ENCODE measurements around the gene CBL.
A peak's percentile ranks its signal among the peaks of the same experiment; 100 is the strongest.

The CBL gene

DNA sequence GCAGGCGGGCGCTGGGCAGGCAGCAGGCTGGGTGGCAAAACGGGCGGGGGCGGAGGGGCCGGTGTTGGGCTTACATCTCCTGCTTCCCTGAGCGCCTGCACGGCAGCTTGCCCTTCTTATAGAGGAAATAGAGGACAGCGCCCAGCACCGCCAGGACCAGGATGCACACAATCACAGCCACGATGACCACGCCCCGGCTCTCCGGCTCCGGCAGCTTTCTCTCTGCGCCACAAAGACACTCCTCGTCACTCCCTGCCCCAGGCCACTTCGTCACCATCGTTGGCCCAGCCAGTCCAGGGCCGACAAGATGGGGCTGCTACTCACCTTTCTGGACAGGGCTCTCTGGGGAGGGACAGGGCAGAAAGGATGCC lies 104.5 kb downstream of the CBL start:
- DNase-seq (ENCODE audit: low read depth in 2 of 2), result no peak

DNA sequence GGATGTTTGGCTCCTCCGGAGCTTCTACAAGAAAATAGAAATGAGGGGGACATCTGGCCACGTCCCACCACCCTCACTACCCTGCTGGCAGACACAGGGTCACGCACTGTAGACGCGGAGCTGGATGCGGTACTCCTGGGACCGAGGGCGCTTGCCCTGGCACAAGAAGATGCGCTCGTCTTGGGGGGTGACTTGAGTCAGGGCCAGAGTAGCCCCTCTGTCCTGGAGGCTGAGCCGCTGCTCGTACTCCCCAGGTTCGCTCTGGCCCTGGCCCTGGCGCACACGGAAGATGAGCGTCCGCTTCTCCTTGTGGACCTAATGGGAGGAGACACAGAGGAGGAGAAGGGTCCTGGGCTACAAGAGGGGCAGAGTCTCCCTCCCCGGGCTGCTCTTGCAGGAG lies 108.6 kb downstream of the CBL start:
- DNase-seq (ENCODE audit: low read depth in 2 of 2), result no peak

DNA sequence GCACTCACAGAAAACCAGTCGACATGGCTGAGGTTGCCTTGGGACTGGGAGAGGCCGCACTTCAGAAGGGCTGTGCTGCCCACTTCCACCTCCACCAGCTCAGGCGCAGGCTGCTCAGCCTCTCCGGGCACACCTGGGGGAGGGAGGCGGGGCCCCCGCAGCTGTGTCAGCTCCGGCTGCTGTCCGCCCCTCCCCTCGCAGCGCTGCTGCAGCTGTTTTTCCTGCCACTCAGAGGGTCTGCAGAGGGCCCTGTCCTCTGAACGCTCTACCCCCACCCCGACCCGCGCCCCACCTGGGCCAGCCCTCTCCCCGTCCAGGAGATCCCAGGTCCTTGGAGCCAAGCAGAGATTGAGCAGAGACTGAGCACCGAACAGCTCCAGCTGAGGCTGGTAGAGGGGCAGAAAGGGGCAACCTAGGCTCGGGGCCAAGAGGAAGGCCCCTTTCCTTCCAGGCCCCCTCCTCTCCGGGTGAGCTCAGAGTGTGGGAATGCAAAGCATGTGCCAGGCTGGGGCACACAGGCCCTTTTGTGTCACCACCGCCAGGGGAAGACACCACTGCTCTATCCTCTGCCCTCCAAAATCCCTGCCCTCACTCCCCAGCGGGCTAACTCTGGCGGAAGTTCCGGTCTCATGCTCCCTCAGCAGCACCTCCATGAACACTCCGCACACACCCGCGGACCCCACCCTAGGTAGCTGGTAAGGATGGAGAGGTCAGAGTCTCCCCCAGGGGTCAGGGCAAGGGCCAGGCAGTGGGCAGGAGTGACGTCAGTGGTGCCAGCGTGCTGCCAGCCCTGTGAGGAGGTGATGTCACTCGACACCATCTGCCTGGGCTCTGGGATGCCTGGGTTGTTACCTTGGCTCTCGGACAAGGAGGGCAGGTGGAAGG lies 109.2 kb downstream of the CBL start:
- DNase-seq (ENCODE audit: low read depth in 2 of 2), result no peak

DNA sequence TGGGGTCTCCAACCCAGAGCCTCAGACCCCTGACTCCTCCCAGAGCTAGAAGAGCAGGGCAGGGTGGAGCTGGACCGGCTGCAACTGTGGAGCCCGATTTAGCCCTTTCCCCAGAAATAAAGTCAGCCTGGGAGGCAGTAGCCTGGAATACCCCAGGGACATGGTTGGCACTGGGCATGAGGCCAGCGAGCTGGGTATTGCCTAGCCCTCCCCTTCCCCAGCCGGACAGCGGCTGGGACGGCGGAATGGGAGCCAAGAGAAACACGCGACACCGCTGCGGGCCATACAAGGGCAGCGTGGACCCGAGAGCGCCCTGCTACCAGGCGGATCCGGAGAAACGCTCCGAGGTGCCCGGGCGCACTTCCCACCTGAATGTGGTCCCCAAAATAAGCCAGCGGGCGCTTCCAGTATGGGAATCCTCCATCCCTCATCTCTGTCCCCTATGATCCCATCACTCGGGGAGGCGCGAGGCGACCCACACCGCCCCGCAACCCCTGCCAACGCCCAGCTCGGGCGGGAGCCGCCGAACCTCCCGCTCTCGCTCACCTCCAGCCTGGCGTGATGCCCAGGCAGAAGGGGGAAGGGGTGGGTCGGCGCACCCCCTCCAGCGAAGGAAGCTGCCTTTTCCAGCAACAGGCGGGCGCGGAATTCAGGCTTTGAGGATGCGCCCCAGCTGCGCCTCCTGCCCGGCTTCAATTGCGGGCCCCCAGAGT lies 110.0 kb downstream of the CBL start:
- no peak for DNase-seq (ENCODE audit: low read depth in 2 of 2)

DNA sequence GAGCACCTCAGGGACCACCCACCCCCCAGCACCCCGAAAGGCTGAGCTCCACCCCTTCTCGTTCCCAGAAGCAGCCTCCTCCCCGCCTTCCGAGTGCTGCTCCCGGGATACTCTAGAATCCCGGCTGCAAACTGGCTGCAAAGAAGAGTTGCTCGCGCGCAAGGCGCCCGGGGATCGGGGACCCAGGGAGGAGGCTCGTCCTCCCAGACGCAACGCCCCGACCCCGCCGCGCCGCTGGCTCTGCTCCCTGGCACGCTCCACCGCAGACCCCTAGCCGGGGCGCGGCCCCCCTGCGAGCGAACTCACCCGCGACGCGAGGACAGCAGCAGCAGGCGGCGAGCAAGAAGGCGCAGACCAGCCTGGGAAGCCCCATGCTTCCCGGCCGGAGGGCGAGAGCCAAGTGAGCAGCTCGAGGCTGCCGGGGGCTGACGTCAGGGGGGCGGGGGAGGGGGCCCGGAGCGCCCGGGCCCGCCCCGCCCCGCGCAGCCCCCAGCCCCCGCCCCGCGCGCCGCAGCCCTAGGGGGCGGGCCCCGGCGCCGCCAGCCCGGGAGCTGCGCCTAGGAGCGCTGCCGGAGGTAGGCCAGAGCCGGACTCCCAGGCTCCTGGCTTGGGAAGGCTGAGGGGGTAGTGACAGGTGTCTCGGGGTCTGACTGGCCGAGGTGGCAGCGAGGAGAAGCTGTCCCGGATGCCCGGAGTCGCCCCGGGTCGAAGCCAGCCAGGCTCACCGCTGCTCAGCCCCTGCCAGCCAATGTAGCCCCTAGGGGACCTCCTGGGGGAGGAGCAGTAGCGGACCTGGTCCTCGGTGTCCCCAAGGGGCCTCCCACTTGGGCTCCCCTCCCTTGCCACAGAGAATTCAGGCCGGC lies 110.8 kb downstream of the CBL start, which contains the start of gene MCAM:
Gene MCAM, minus strand, starts transcription at position 402 of the 863 bp plus-strand sequence. Its CDS starts 29 bp downstream, at position 373.
- DNase-seq (ENCODE audit: low read depth in 2 of 2), result no peak

DNA sequence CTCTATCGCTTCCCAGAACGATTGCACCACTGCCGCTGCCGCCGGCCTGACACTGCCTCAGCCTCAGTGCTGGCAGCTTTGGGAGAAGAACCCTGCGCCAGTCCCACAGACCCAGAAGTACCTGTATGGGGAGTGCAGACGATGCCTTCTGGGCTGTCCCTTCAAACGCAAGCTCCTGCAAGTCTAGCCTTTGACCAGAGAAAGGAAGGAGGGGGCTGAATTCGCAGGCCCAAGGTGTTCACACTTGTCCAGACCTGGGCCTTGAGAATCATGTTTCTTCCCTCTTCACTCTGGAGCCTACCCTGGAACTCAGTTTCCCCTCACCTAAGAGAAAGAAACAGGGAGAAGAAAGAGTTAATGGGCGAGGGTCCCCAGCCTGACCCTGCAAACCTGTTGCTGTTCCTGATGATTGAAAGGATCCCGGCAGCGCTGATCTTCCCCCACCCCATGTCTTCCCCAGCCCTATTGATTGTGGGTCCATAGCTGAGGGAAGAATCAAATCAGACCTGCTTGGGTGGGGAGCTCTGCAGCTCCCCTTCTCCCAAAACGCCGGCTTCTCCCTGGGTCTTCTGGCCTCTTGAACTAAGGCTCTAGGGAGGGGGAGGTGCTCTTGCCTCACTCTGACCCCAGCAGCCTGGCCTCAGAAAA lies 111.6 kb downstream of the CBL start:
- DNase-seq (ENCODE audit: low read depth in 2 of 2), result no peak

DNA sequence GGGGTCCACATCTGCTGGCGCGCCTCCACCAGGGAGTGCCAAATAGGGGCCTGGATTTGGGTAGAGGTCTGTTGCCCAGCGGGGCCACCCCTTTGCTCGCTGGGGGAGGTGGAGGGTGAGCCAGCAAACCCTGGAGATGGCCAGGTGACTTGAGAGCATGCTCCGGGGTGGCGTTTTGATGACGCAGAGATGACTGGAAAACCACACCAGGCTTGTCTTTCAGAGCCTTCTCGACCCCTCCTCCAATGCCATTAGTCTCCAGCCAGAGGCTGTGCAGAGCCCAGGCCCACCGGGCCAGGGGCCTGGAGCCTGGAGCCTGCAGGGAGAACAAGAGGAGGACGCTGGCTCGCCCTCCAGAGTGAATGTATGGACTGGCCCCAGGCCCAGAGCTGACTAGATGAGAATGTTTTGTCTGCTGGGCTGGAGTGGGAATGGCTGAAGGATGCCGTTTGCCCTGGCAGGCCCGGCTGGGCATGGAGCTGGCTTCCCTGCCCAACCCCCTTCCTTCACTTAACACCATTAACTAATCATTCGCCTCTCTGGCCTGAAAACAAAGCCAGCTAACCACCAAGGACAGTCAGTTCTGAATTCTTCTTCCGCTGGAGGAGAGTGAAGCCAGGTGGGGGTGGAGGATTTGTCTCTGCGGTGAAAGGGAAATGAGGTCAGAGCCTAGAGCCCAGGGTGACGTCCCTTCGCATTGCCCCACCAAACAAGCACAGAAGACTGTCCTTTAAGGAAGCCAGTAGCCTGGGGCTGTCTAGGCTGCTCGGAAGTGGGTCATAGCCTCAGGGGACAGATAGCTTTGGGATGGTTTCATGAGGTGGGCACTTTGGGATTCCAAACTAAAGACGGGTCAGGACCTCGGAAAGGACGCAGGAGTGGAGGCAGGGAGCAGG lies 112.3 kb downstream of the CBL start:
- DNase-seq (ENCODE audit: low read depth in 2 of 2), result no peak

DNA sequence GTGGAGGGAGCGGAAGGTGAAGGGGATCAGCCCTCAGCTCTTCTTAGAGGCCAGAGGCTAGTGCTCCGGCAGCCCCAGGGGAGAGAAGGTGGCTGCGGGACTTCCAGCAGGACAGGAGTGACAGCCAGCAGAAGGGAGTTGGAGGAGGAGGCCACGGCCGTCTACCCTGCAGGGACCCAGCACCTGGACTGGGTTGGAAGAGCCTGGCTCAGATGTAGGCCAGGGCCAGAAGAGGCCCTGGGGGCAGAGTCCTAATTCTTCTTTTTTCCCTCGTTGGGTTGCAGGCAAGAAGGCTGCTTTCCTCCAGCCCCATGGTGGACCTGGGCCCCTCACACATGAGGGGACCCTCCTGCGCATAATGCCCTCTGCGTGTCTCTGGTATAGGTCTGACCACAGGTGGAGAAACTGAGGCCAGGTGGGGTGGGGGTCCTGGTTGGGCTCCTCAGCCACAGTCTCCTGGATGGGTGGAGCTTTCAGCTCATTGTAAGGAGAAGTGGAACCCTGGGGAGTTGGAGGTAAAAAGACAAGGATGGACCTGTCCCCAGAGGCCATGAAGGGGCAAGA lies 113.1 kb downstream of the CBL start:
- no peak for DNase-seq (ENCODE audit: low read depth in 2 of 2)

DNA sequence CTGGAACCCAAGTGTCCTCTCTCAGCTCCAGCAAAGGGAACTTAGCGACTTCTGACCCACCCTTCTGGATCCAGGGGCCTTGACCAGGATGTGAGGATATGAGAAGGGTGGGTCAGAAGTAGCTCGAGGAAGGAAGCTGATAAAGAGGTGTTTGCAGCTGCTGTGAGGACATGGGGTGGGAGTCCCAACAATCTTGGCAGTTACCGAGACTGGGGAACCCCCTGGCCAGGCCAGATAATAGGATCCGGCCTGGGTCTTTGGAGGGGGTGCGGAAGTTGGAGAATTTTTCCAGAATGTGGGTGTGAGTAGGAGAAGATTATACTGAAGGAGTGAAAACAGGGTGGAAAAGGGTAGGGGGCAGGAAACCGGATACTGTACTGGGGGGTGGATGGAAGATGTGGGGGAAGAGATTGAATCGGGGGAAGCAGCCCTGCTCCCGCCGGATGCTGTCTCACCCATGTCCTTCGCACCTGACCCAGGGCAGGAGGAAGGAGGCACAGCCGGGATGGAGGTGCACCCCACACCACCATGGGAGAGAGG lies 113.6 kb downstream of the CBL start:
- DNase-seq (ENCODE audit: low read depth in 2 of 2), result no peak

DNA sequence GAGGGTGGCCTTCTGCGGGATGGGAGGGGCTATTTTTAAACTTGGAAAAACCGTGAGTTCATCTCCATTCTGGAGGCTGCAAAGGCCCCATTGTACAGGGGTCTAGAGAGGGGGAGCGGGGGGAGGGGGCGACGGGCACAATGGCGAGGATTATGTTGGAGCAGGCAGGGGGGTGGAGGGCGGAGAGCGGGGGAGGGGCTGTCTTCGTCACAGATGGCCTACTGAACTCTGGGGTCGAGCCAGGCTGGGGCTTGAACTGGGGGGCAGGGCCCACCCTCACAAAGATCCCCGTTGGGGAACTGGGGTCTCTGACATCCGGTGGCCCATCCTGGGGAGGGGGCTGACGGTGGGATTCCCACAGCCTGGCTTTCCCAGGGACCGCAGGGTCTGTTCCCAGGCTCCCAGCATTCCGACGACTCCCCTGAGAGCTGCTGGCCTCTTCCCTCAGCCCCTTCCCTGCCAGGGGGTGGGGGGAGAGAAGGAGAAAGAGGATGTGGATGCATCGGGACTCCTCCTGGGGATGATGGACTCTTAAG lies 114.2 kb downstream of the CBL start:
- no peak for DNase-seq (ENCODE audit: low read depth in 2 of 2)

DNA sequence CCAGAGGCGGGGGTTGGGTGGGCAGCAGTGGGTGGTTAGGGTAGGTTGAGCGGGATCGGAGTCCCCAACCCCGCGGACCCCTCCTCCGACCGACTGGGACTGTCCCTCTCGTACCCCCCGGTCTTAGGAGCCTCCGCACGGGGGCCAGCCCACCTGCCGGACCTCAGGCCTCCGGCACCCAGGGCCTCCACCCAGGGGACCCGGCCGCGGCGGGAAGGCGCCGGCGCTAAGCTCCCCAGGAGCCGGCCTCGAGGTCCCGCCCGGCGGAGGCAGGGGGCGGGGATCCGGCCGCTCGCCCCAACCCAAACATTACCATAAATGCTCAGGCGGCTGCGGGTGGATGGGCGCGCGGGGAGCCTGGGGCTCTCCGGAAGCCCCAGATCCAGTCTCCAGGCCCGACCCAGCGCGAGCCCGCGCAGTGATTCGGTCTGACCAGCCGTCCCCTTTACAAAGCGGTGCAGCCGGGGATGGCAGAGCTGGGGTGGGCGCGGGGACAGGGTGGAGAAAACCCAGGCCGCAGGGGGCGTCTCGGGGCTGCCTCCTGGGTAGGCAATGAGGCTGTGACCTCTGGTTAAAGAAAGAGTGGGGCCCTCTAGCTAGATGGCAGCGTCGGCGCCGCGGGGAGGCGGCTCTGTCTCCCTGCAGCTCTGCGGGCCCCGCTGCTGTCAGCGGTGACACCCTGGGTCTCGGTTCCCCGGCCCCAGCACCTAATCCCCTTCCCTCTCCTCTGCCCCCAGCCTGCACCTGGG lies 114.8 kb downstream of the CBL start:
- no peak for DNase-seq (ENCODE audit: low read depth in 2 of 2)

DNA sequence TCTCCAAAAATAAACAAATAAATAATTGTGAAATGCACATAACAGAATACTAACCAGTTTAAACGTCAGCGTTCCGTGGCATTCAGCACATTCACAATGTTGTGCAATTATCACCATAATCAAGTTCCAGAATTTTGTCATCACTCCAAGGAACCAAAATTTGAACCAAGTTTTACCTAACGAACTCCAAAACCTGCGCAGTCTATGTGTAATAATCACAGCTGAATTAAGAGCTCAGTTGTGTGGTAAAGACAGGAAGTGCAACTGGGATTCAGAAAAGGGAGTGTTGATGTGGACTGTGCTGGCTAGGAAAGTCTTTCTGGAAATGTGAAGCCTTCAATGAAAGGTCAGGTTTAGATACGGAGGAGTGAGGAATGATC lies 116.2 kb downstream of the CBL start:
- no peak for DNase-seq (ENCODE audit: low read depth in 2 of 2)

DNA sequence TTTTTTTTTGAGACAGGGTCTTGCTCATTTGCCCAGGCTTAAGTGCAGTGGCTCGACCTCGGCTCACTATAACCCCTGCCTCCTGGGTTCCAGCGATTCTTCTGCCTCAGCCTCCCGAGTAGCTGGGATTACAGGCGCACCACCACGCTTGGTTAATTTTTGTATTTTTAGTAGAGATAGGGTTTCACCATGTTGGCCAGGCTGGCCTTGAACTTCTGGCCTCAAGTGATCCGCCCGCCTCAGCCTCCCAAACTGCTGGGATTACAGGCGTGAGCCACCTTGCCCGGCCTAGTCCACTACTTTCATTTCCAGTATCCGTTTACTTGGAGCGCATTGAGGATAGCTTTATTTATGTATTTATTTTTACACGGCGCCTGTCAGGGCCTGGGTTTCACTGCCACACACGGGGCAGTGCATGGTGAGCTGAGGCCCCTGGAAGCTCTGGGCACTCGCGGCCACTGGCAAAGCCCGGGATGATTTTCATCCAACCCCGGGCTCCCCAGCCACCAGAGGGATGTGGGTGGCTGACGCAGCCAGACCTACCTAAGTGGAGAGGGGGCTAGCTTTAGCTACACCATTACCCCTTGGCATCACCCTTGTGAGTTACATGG lies 116.9 kb downstream of the CBL start:
- no peak for DNase-seq (ENCODE audit: low read depth in 2 of 2)

DNA sequence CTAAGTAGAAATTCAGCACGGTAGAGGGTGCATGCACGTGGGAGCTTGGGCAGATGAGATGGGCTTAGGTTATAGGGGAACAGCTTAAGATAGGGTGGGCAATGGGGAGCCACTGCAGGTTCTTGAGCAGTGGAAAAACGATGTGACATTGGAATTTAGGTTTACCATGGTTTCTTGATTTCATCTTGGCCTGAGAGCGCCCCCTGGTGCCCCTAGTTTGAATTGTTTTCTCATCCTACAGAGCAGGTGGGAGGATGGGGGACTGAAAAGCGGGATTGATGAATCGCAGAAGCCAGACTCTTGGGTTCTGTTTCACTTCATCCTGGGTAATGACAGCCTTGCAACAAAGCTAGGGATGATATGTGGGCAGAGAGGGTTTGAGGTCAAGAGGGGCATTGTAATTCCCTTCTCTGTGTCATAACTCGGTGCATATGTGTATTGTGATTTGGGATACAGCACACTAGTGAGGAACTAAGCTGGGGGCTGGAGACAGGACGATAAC lies 117.4 kb downstream of the CBL start:
- peak; percentile 49 to 71 for DNase-seq (ENCODE audit: low read depth in 2 of 2)

DNA sequence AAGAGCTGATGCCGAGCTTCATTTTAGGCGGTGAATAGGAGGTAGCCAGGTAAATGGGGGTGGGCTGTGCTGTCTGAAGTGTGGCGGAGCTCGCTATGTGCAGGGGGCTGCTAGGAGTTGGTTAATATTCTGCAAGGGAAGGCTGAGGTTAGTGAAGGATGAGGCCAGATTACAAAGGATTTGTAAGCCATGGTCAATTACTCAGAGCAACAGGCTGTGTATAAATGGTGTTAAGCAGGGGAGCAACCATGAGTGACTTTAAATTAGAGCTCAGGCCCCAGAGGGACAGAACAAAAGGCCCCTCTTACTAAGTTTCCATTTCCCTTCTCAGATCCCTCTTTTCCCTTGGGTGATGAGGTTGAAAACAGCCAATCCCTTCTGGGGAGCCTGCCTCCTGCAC lies 118.0 kb downstream of the CBL start:
- no peak for DNase-seq (ENCODE audit: low read depth in 2 of 2)

DNA sequence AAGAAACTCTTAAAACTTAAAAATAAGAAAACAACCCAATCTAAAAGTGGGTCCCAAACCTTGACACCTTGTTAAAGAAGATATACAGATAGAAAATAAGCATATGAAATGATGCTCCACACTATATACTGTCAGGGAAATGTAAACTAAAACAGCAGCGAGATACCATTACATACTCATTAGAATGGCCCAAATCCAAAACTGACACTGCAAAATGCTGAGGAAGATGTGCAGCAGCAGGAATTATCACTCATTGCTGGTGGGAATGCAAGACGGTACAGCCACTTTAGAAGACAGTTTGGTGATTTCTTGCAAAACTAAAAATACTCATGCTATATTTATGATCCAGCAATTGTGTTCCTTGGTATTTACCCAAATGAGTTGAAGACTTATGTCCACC lies 123.2 kb downstream of the CBL start:
- DNase-seq (ENCODE audit: low read depth in 2 of 2), result no peak

DNA sequence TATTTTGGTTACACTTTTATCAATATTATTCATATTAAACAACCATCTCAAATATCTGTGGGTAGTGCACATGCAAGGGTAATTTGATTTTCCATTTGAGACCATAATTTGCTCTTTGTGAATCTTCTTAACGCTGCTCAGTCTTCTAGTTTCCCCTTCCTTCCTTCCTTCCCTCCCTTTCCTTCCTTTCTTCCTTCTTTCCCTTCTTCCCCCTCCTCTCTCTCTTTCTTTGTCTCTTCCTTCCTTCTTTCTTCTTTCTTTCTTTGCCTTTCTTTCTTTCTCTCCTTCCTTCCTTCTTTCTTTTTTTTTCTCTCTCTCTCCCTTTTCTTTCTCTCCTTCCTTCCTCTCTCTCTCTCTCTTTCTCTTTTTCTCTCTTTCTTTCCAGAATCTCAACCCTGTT lies 124.1 kb downstream of the CBL start:
- no peak for DNase-seq (ENCODE audit: low read depth in 2 of 2)

DNA sequence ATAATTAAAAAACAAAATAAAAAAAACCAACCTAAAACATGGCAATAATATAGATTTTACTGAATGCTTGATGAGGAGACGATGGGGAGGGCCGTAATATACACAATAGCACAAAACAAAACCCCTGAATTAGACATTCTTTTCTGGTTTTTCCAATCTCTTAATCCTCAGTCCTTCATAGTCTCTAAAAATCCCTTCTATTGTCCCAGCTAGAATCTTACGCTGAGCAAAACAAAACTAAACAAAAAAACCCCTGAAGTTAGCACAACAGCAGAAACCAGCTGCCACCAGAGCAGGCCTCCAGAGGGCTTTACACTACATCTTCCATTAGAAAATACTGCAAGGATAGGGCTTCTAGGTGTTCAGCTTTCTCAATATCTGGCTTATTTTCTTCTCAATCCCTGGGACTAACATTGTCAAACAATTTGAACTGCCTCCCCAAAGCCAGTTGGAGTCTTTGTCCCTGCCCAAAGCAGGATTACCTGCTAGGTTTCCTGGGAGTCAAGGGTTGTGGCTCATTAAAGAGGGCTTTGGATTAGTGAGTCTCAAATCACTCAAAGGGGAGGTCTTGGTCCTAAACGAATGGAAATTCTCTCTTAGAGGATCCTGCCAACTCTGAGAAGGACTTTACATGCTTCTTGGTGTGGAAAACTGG lies 126.1 kb downstream of the CBL start:
- no peak for DNase-seq (ENCODE audit: low read depth in 2 of 2)

Data from stimulated activated CD4-positive, alpha-beta T cell treated with anti-CD3 and anti-CD28 coated beads, Interleukin-1b, Interleukin-23, amount 100 ng/mL, for 1 hour (primary cell).